GM12801 (cell line): ENCODE measurements around the gene ATG2B.

Source experiments
- TF ChIP-seq, protein P1 (sequence below): IDR thresholded peaks from one replicate; pipeline ENCODE4 v1.5.1; 2011; ENCODE audit warnings: control low read depth; ENCODE audit not compliant: insufficient read length; ENCODE audit errors: extremely low read depth

ATG2B gene

DNA sequence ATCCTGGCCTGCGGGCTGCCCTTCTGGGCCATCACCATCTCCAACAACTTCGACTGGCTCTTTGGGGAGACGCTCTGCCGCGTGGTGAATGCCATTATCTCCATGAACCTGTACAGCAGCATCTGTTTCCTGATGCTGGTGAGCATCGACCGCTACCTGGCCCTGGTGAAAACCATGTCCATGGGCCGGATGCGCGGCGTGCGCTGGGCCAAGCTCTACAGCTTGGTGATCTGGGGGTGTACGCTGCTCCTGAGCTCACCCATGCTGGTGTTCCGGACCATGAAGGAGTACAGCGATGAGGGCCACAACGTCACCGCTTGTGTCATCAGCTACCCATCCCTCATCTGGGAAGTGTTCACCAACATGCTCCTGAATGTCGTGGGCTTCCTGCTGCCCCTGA lies 122.5 kb downstream of the ATG2B start:
- TF ChIP-seq, protein P1, sequence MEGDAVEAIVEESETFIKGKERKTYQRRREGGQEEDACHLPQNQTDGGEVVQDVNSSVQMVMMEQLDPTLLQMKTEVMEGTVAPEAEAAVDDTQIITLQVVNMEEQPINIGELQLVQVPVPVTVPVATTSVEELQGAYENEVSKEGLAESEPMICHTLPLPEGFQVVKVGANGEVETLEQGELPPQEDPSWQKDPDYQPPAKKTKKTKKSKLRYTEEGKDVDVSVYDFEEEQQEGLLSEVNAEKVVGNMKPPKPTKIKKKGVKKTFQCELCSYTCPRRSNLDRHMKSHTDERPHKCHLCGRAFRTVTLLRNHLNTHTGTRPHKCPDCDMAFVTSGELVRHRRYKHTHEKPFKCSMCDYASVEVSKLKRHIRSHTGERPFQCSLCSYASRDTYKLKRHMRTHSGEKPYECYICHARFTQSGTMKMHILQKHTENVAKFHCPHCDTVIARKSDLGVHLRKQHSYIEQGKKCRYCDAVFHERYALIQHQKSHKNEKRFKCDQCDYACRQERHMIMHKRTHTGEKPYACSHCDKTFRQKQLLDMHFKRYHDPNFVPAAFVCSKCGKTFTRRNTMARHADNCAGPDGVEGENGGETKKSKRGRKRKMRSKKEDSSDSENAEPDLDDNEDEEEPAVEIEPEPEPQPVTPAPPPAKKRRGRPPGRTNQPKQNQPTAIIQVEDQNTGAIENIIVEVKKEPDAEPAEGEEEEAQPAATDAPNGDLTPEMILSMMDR = no peak

DNA sequence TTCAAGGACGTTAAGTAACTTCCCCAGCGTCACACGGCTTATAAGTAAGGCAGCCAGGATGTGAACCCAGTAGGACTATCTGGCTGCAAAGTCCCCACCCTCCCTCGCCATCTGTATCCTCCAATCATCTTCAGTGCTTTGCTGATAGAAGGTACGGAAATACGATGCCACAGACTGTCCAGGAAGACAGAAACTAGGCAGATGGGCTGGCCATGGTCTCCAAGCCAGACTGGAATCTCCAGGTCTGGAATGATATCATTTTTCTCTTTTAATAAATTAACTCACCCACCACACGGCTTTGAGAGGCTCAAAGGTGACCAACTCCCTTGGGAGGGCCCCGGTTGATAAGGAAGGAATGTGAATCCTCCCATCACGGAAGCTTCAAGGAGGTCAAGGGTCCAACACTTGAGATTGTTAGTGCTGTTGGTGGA lies 123.4 kb downstream of the ATG2B start:
- TF ChIP-seq, protein P1 = no peak

DNA sequence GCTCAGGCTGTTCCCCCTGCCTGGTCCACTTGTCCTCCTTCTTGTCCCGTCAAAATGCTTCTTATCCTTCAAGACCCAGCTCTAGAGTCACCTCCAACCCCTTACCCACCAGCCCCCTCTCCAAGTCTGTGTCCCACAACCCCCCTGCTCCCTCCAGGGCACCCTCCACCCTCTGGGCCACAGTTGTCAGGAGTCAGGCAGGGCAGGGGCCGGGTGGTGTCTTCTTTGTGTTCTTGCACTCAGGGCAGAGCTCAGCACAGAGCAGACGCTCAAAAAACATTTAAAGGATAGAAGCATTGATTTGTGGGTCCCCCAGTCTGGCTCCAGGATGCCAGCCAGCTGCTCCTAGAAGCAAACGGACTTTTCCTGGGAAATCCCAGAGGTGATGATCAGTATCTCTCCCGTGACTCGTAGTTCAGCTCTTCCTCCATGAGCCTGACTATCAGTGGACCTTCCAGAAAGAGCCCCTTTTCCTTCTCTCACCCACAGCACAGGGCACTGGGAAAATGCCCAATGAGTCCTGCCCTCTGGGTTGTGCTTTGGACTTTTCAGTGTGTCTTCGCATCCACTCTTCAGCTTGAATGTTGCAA lies 124.4 kb downstream of the ATG2B start:
- TF ChIP-seq, protein P1 = no peak

DNA sequence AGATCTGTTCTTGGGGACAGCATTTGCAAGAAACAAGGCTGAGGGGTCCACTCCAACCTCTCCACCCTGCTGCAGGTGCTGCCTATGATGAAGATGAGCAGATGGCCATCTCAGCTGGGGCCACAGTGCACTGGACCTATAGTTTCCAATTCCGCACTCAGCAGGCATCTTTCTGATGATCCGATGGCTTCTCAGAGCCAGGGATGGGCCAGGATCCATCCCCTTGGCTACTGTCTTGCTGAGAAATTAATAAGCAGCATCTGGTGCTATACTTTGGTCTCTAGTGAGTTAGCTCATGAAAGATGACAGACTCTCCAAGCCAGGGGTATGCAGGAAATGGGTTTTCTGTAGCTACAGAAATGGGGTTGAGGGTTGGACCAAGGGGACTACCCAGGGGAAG lies 125.5 kb downstream of the ATG2B start:
- TF ChIP-seq, protein P1 = no peak

DNA sequence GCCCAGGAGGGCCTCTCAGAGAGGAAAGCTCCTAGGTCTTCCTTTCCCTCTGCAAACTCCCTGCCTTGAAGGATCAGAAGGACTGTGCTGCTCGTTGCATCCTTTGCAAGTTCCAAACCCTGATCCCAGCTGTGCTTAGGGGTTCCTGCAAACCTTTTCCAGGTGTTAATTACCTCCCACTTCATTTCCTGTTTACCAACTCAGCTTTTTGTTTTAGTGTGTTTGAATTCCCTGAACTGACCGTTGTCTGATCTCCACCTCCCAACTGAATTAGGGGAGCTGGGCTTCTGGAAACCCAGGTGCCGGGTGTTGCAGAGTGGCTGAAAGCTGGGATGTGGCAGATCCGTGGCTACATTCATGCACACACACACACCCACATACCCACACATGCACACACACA lies 127.7 kb downstream of the ATG2B start:
- TF ChIP-seq, protein P1 = no peak

DNA sequence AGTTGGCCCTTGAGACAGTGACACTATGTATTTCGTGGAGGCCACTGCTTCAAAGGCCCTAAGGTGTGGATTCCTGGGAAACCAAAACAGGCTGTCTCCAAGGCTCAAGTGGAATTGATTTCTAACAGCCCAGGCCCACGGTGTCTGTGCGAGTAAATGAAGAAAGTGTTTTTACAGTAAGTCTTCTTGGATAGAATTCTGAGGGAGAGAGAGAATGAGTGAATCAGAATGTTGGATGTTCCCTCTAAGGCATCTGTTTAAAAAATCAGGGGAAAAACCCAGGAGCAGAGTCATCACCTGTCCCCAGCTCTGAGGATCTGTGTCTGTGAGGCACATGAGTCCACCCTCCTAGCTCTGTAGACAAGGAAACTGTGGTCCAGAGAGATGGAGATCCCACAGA lies 129.5 kb downstream of the ATG2B start:
- TF ChIP-seq, protein P1 = no peak

DNA sequence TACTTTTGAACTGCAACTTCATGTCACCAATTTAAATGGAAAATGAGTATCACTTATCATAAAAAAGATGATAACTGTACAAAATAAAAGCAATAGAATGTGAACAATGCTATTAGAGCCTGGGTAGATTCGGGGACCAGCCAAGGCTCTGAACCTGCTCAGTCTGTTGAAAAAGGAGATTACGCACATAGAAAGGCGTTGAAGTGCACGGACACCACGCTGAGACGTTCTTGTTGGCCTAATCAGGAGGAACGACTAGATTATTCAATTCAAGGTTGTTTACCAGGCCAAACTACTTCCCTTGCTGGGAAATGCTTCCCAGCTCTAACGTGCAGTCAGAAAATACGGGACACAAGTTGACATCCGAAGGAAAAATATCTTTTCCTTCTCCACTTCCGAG lies 130.6 kb downstream of the ATG2B start:
- TF ChIP-seq, protein P1 = no peak
